HG03064 (cell line): ENCODE data around the gene ABCF1.

Experiments
- ATAC-seq: cut with Tn5 transposase; IDR thresholded peaks from one replicate; pipeline ENCODE4 v1.9.1; 2021; ENCODE audit warnings: low read depth; ENCODE audit not compliant: unreplicated experiment

Gene ABCF1

GRCh38 chr6:30599625-30600324 is 28.5 kb downstream of the ABCF1 start:
- no peak for ATAC-seq

- no peak for ATAC-seq
These were observed 29.3 kb downstream of the ABCF1 start for GRCh38 chr6:30600451-30600961.

- ATAC-seq, result no peak
These were observed 30.2 kb downstream of the ABCF1 start for GRCh38 chr6:30601436-30601814.

DNA sequence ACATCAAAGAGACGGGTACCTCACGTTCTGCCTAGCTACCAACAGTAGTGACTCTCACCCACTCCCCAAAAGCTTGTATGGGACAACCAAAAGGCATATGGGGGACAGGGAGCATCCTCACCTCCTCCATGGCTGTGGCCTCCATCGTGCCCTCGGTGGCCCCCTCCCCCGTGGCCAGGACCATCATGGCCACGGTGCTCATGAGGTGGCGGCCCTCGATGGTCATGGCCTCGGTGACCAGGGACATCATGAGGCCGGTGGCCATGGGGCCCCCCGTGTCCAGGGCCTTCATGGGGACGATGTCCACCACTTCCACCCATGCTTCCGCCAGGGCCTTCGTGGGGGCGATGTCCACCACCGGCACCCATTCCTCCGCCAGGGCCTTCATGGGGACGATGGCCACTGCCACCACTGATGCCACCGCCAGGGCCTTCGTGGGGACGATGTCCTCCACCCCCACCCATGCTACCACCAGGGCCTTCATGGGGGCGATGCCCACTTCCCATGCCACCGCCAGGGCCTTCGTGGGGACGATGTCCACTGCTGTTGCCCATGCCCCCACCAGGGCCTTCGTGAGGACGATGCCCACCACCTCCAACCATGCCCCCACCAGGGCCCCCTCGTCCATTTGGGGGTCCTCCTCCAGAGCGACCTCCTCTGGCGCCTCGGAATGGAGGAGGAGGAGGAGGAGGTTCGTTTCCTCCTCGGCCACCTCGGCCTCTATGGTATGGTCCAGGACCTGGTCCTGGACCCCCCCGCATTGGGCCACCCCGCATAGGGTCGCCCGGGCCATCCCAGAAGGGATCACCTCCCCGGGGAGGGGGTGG is 30.8 kb downstream of the ABCF1 start:
- ATAC-seq, result no peak

GRCh38 chr6:30603961-30604360 is 32.7 kb downstream of the ABCF1 start:
- no peak for ATAC-seq

- ATAC-seq, result no peak
These were observed 38.8 kb downstream of the ABCF1 start for GRCh38 chr6:30610065-30610464.

- ATAC-seq, result no peak
These were observed 40.1 kb downstream of the ABCF1 start for GRCh38 chr6:30611150-30611855.

GRCh38 chr6:30611856-30612194 is 40.6 kb downstream of the ABCF1 start:
- no peak for ATAC-seq

GRCh38 chr6:30612213-30612612 is 41.0 kb downstream of the ABCF1 start:
- ATAC-seq, result no peak

DNA sequence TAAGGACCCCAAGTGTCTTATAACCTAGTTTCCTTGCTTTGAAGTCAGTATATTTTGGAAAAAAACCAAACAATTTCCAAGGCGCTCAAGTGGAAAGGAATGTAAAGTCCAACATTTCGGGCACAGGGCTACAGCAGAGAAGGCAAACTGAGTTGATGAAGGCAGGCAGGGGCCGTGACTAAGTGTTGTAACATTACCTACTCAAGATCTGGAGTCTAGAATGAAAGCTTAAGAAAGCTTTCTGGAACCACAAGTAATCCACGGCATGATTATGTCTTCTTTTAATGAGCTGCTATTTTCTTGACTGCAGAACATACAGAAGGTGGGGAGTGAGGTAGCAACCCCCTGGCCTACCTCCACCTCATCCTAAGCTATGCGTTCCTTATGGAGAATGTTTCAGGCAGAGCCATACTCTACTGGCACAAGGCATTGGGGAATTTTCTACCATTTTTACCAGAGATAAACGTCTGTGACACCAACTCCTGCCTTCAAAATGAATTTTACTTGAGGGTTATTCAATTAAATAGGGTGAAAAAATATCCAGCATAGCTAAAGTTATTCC is 41.5 kb downstream of the ABCF1 start:
- no peak for ATAC-seq

DNA sequence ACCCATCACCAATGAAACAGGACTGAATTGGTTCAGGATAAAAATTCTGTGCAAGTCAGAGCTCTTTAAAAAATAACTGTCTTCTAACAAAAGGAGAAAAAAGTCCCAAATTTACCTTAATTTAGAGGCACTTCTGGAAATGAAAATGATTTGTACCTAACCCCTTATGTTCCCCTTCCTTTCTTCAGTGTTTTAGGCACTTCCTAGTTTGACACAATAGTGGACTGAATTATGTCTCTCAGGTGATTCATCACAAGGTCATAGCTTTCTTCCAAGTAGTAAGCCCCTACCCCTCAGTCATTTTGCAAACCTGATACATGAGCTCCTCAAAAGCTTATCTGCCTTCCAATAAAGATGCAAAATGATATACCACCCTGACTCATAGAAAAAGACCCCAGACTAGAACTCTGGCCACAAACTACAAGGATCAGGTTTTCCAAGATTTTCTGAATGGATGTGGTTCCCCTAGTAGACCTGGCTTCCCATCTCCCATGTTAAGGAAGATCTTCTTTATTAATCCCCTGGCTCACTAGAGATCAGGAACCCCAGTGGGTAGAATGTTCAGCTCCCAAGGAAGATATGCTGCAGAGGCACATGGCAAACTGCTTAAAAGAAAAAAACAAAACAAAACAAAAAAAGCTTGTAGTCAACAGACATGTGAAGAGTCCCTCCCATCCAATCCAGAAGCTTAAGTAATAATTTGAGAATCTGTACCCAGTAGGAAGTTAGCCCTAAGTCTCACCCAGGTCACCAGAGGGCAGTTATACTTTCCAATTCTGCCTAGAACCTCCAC is 42.2 kb downstream of the ABCF1 start:
- no peak for ATAC-seq

DNA sequence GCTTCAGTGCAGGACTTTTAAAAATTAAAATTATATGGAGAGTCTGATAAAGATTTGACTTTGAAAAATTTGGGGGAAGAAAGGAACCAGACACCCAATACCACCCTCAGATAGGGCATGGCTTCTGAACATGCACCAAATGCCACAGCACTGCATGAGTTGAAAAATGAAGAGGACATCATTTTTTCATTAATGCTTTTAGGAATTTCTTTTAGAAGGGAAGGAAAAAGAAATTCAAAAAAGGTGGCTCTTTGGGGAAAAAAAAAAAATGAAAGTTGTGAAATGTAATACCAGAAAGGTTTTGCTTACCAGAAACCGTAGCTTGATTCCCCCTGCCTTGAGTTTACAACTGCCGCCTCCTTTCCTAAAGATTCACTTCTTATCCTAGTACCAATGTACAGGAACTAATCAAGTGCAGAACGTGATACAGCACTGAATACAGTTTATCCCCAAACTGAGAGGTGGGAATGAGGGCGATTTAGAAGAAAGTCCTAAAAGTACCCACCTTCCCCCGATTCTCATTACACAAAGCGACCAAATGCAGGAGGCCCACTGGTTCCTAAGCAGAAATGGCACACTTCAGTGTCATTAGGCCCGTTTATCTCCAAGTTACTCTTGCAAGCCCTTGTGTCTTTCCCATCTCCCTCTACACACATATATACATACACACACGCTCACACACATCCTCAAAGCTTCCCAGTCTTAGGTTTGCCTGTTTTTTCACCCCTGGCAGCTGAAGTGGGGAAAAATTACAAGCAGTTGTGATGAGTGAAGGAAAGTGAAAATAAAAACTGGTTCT is 43.0 kb downstream of the ABCF1 start:
- no peak for ATAC-seq

- ATAC-seq, result no peak
These were observed 43.6 kb downstream of the ABCF1 start for GRCh38 chr6:30614843-30615218.

- no peak for ATAC-seq
These were observed 44.1 kb downstream of the ABCF1 start for GRCh38 chr6:30615219-30615957.

DNA sequence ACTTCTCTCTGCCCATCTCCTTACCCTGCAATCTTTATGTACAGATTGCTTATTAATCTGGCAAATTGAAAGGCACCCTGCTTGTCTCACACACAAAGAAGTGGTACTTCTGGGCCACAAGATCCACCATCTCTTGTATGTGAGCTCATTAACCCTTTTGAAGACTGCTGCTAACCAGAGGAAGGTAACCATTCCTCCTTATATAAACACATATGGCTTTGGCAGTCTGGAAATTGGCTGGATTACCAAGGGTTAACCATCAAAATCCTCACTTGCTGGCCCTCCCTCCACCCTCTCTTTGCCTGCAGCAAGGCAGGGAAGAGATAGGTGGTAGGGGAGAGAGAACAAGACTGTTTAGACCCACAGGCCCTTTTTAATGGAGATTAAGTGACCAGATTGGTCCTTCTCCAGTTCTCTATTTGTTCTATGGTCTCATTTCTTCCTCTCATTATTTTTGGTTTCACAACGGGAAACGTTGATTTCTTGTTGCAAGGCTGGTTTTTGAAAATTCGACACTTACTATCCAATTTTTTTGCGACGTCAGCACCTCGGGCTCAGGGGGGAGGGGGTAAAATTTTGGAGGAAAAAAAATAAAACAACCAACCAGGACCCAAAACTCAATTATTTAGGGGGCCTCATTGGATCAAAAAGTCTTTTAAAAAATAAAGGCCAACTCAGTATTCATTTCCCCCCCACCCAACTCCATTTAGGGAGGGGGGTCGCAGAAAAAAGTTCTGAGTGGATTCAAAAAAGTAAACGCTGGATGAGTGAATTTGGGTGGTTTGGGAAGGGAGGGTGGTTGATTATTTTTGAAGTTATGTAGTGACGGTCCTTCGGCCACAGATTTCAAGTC is 44.9 kb downstream of the ABCF1 start:
- no peak for ATAC-seq

DNA sequence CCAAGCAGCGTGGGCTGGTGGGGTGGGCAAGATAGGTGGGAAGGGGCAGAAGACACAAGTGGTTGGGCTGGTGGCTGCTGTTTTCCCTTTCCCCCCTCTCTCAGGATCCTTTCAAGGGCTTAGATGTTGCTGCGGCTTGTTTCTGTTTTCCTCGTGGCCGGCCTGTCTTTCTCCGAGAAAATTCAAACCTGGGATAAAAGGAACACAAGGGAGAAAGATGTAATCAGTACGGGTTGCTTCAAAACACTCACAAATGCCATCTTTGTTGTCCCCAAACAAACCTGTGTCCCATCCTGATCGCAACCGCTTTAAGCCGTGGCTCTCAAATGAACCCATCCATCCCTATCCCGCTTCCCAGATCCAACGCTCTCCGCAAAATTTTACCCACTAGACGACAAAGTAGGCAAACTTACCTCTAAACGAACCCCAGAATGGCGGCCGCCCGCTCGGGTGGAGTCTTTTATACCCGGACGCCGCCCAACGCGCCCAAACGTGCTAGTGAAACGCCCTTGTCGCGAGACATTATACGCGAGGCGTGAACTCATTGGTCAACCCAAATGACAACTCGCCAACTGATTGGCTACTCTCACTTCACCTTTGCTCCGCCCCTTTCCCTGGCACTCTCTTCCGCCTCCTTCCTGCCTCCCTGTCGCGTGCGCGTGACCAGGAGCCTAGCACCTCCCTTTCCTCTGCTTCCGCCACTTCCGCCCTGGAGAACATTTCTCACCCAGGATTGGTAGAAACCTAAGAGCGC is 45.7 kb downstream of the ABCF1 start, which contains the start of gene PPP1R10:
Gene PPP1R10, minus strand, starts transcription at position 433 of the 754 bp plus-strand sequence. CDS start 7,299 bp downstream, outside the sequence.
- peak; percentile 69 for ATAC-seq
